ENCODE measurements around the gene SLC66A2. TPM values are rescaled to one million over a fixed set of nuclear protein-coding genes. Genes with fewer than 3 reads are reported as not detected.
"Not testable (repeated sequence)": the region's sequence is repeated elsewhere in the genome, so short reads cannot be mapped to it uniquely, and the experiment has no call there.

Gene SLC66A2
- polyA plus RNA-seq, 6 donors from 2014 or later, result 26.3 to 40.9 (median 34.5) TPM

GRCh38 chr18:79963658-79964329 lies 12.3 kb upstream of the SLC66A2 start:
- Mint-ChIP-seq H3K27me3 (peaks cover 0 to 15% (median 14%) of the 10 kb centered on the region in 3 donors), H3K4me1 (peaks cover 18 to 29% (median 20%) of the 10 kb centered on the region in 3 donors), H3K4me3 (peak overlapping the region; percentile 60 to 82 (median 68)), H3K9me3 (no peaks in the 10 kb centered on the region), H3K27ac (peak overlapping the region in 1 of 6 donors; percentile 62), H3K36me3 (no peaks in the 10 kb centered on the region)
- ATAC-seq (ENCODE audit: low read depth in 2 of 2) (no peak), DNase-seq (no peak)

- peaks cover 0 to 15% (median 14%) of the 10 kb centered on the region in 3 donors for H3K27me3 Mint-ChIP-seq
- DNase-seq, result no peak
- H3K4me1 Mint-ChIP-seq, result peaks cover 18 to 25% (median 20%) of the 10 kb centered on the region in 3 donors
- H3K36me3 Mint-ChIP-seq, result no peaks in the 10 kb centered on the region
- ATAC-seq (ENCODE audit: low read depth in 2 of 2), result peak; percentile 29 to 60
- H3K27ac Mint-ChIP-seq, result peak overlapping the region in 1 of 6 donors; percentile 49
- H3K9me3 Mint-ChIP-seq, result no peaks in the 10 kb centered on the region
- H3K4me3 Mint-ChIP-seq, result peak overlapping the region in 7 of 8 donors; percentile 9 to 71 (median 67)
Observed at GRCh38 chr18:79962835-79963657, 11.6 kb upstream of the SLC66A2 start.

DNA sequence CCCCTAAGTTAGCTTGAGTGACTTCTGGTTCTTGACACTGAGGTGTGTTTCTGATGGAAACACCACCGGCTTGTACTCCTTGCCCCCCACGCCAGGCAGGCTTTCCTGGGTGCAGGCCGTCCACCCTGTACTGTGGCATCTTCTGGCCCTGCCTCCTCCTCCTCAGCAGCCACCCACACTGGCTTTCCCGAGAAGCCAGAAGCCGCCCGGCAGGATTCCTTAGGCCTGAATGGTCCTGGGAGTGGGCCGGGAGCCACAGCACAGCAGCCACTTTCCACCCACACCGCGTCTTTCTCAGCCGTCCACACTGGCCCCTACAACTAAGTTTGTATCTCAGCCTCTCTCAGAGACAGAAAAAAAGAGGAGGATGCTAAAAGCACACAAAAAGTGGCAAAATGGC lies 10.9 kb upstream of the SLC66A2 start:
- ATAC-seq (ENCODE audit: low read depth in 2 of 2) (no peak), DNase-seq (no peak)
- Mint-ChIP-seq H3K4me3 (peak overlapping the region in 4 of 8 donors; percentile 8 to 69 (median 48)), H3K27me3 (peaks cover 0 to 15% (median 14%) of the 10 kb centered on the region in 3 donors), H3K36me3 (no peaks in the 10 kb centered on the region), H3K9me3 (no peaks in the 10 kb centered on the region), H3K4me1 (peaks cover 18 to 25% (median 20%) of the 10 kb centered on the region in 3 donors), H3K27ac (no peak overlapping the region)

GRCh38 chr18:79961527-79962291 lies 10.3 kb upstream of the SLC66A2 start:
- no peak overlapping the region for H3K27ac Mint-ChIP-seq
- no peaks in the 10 kb centered on the region for H3K36me3 Mint-ChIP-seq
- H3K4me3 Mint-ChIP-seq, result peak overlapping the region in 2 of 8 donors; percentile 29 to 53
- H3K27me3 Mint-ChIP-seq, result peaks cover 0 to 15% (median 14%) of the 10 kb centered on the region in 3 donors
- DNase-seq, result no peak
- no peaks in the 10 kb centered on the region for H3K9me3 Mint-ChIP-seq
- peaks cover 18 to 25% (median 20%) of the 10 kb centered on the region in 3 donors for H3K4me1 Mint-ChIP-seq
- no peak for ATAC-seq (ENCODE audit: low read depth in 2 of 2)

- Mint-ChIP-seq H3K4me3 (peak overlapping the region in 4 of 8 donors; percentile 29 to 53 (median 38)), H3K27ac (no peak overlapping the region)
Observed at GRCh38 chr18:79960921-79961526, 9.6 kb upstream of the SLC66A2 start.

GRCh38 chr18:79960161-79960801 lies 8.8 kb upstream of the SLC66A2 start:
- peaks cover 14 to 21% (median 15%) of the 10 kb centered on the region in 3 donors for H3K4me1 Mint-ChIP-seq
- H3K9me3 Mint-ChIP-seq; DNase-seq; ATAC-seq (ENCODE audit: low read depth in 2 of 2); H3K36me3 Mint-ChIP-seq: not testable (repeated sequence)
- H3K27me3 Mint-ChIP-seq, result peaks cover 0 to 15% (median 14%) of the 10 kb centered on the region in 3 donors
- H3K4me3 Mint-ChIP-seq, result peak overlapping the region in 2 of 8 donors; percentile 49 to 53
- peak overlapping the region in 2 of 6 donors; percentile 29 to 66 for H3K27ac Mint-ChIP-seq

More at GRCh38 chr18:79960921-79961526, 9.6 kb upstream of the SLC66A2 start:
- peaks cover 0 to 15% (median 14%) of the 10 kb centered on the region in 3 donors for H3K27me3 Mint-ChIP-seq
- DNase-seq, result no peak
- no peaks in the 10 kb centered on the region for H3K36me3 Mint-ChIP-seq
- H3K4me1 Mint-ChIP-seq, result peaks cover 18 to 25% (median 20%) of the 10 kb centered on the region in 3 donors
- H3K9me3 Mint-ChIP-seq, result no peaks in the 10 kb centered on the region
- no peak for ATAC-seq (ENCODE audit: low read depth in 2 of 2)

- peaks cover 12 to 19% (median 12%) of the 10 kb centered on the region in 3 donors for H3K4me1 Mint-ChIP-seq
- H3K4me3 Mint-ChIP-seq, result no peak overlapping the region
- H3K27ac Mint-ChIP-seq, result no peak overlapping the region
- DNase-seq, result no peak
- ATAC-seq (ENCODE audit: low read depth in 2 of 2), result no peak
- H3K36me3 Mint-ChIP-seq, result no peaks in the 10 kb centered on the region
- H3K27me3 Mint-ChIP-seq, result peaks cover 0 to 15% (median 14%) of the 10 kb centered on the region in 3 donors
- no peaks in the 10 kb centered on the region for H3K9me3 Mint-ChIP-seq
Observed at GRCh38 chr18:79958981-79959380, 7.5 kb upstream of the SLC66A2 start.

DNA sequence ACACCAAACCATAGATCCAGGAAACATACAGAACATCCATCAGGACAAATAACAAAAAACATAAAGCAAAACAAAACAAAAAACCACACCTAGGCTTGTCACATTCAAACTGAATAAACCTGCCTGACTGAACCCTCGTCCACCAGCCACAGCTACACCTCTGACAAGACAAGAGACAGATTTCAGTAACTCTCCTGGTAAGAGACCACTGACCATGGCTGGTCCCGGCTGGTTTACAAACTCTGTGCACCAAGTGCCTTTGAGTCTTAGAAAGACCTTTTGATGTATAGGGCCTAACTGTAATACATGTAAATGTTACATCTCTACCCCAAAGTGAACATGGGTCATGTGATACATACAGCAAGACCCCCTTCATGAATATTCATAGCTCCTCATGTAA lies 4.8 kb upstream of the SLC66A2 start:
- peak overlapping the region in 1 of 8 donors; percentile 6 for H3K4me3 Mint-ChIP-seq
- no peaks in the 10 kb centered on the region for H3K36me3 Mint-ChIP-seq
- peaks cover 0 to 7% (median 6%) of the 10 kb centered on the region in 3 donors for H3K27me3 Mint-ChIP-seq
- no peaks in the 10 kb centered on the region for H3K9me3 Mint-ChIP-seq
- DNase-seq, result no peak
- peaks cover 3 to 11% (median 10%) of the 10 kb centered on the region in 3 donors for H3K4me1 Mint-ChIP-seq
- ATAC-seq (ENCODE audit: low read depth in 2 of 2), result no peak
- peak overlapping the region in 1 of 6 donors; percentile 54 for H3K27ac Mint-ChIP-seq

DNA sequence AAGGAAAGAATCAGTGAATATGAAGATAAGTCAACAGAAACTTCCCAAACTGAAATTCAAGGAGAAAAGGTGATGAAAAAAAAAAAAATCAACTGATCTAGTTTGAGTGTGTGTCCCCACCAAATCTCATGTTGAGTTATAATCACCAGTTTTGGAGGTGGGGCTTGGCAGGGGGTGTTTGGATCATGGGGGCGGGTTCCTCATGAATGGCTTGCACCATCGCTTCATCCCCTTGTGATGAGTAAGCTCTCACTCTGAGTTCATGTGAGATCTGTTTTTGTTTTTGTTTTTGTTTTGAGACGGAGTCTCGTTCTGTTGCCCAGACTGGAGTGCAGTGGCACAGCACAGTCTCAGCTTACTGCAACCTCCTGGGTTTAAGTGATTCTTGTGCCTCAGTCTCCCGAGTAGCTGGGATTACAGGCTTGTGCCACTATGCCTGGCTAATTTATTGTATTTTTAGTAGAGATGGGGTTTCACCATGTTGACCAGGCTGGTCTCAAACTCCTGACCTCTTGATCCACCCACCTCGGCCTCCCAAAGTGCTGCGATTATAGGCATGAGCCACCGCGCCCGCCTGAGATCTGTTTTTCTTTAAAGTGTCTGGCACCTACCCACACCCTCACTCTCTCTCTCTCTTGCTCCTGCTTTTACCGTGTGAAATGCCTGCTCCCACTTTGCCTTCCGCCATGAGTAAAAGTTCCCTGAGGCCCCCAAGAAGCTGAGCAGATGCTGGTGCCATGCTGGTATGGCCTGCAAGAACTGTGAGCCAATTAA lies 4.0 kb upstream of the SLC66A2 start:
- Mint-ChIP-seq H3K36me3 (no peaks in the 10 kb centered on the region), H3K4me1 (peaks cover 4 to 7% (median 6%) of the 10 kb centered on the region in 3 donors), H3K4me3 (peak overlapping the region in 1 of 8 donors; percentile 6), H3K27ac (peak overlapping the region in 2 of 6 donors; percentile 16 to 76), H3K9me3 (no peaks in the 10 kb centered on the region), H3K27me3 (peaks cover 0 to 2% (median 0%) of the 10 kb centered on the region in 3 donors)
- no peak for DNase-seq
- ATAC-seq (ENCODE audit: low read depth in 2 of 2), result no peak

- Mint-ChIP-seq H3K36me3 (no peaks in the 10 kb centered on the region), H3K4me1 (peaks cover 8 to 10% (median 8%) of the 10 kb centered on the region in 3 donors), H3K4me3 (no peak overlapping the region), H3K27ac (peak overlapping the region in 2 of 6 donors; percentile 16 to 76), H3K27me3 (no peaks in the 10 kb centered on the region), H3K9me3 (no peaks in the 10 kb centered on the region)
- ATAC-seq (ENCODE audit: low read depth in 2 of 2) (no peak), DNase-seq (no peak)
Observed at GRCh38 chr18:79954791-79955190, 3.3 kb upstream of the SLC66A2 start.

GRCh38 chr18:79953971-79954651 lies 2.7 kb upstream of the SLC66A2 start:
- peaks cover 12 to 16% (median 15%) of the 10 kb centered on the region in 3 donors for H3K4me1 Mint-ChIP-seq

More at GRCh38 chr18:79953971-79954651, 2.7 kb upstream of the SLC66A2 start:
- Mint-ChIP-seq H3K9me3 (no peaks in the 10 kb centered on the region), H3K4me3 (peak overlapping the region in 3 of 8 donors; percentile 51 to 67 (median 54)), H3K36me3 (no peaks in the 10 kb centered on the region), H3K27ac (no peak overlapping the region), H3K27me3 (no peaks in the 10 kb centered on the region)
- DNase-seq (no peak), ATAC-seq (ENCODE audit: low read depth in 2 of 2) (no peak)

All from naive B cell (primary cell).